Measurements from ENCODE around the gene CCDC73. TPM values are rescaled to one million over a fixed set of nuclear protein-coding genes. Genes with fewer than 3 reads are reported as not detected.
"Not testable (repeated sequence)": the region's sequence is repeated elsewhere in the genome, so short reads cannot be mapped to it uniquely, and the experiment has no call there.

CCDC73 gene
- total RNA-seq, 1 experiment from 2014 or later = not detected

- DNase-seq (ENCODE audit: low read depth, low spot score) = no peak
- in situ Hi-C loops (cut with HindIII; ENCODE audit: low pct_unique_long_range_greater_than_20kb, low sequenced_read_pairs) = no loop called here
Measured at GRCh38 chr11:32635819-32636218, 158.6 kb downstream of the CCDC73 start.

DNA sequence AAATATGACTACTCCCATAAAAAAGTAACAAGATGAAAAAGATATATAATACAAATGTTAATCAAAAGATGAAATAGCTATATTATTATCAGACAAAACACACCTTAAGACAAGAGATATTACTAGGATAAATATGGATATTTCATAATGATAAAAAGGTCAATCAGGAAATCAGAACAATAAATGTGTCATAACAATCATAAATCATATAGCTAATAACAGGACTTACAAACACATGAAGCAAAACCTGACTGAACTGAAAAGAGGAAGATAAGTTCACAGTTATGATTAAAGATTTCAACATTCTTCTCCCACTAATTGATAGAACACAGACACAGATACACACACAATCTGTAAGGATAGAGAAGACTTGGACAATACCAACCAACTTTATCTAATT lies 163.6 kb downstream of the CCDC73 start:
- DNase-seq (ENCODE audit: low read depth, low spot score) = no peak

DNA sequence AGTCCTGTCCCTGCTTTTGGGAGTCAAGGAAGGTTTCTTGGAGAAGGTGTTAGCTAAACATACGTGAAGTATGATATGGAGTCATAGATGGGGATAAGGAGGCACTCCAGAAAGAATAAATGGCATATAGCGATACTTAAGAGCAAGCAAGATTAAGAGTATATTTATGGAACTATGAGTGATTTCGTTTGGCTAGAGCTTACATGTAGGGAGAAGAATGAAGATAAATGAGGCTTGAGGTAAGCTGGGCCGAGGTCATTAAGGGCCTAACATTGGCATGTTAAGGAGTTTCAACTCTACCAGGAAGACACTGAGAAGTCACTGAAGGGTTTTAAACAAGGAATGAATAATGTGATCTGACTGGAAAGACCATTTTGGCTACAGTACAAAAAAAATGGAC lies 177.6 kb downstream of the CCDC73 start:
- in situ Hi-C loops (cut with HindIII; ENCODE audit: low pct_unique_long_range_greater_than_20kb, low sequenced_read_pairs) = no loop called here
- DNase-seq (ENCODE audit: low read depth, low spot score) = no peak

More for the DNA sequence above, 163.6 kb downstream of the CCDC73 start:
- in situ Hi-C loops (cut with HindIII; ENCODE audit: low pct_unique_long_range_greater_than_20kb, low sequenced_read_pairs) = no loop called here

GRCh38 chr11:32615422-32615821 lies 179.0 kb downstream of the CCDC73 start:
- in situ Hi-C loops (cut with HindIII; ENCODE audit: low pct_unique_long_range_greater_than_20kb, low sequenced_read_pairs) = no loop called here
- peak; percentile 32 for DNase-seq (ENCODE audit: low read depth, low spot score)

- in situ Hi-C loops (cut with HindIII; ENCODE audit: low pct_unique_long_range_greater_than_20kb, low sequenced_read_pairs) = no loop called here
- no peak for DNase-seq (ENCODE audit: low read depth, low spot score)
Measured at GRCh38 chr11:32613500-32614151, 180.8 kb downstream of the CCDC73 start.

GRCh38 chr11:32610797-32611352 lies 183.6 kb downstream of the CCDC73 start:
- in situ Hi-C loops (cut with HindIII; ENCODE audit: low pct_unique_long_range_greater_than_20kb, low sequenced_read_pairs) = no loop called here
- no peak for DNase-seq (ENCODE audit: low read depth, low spot score)

DNA sequence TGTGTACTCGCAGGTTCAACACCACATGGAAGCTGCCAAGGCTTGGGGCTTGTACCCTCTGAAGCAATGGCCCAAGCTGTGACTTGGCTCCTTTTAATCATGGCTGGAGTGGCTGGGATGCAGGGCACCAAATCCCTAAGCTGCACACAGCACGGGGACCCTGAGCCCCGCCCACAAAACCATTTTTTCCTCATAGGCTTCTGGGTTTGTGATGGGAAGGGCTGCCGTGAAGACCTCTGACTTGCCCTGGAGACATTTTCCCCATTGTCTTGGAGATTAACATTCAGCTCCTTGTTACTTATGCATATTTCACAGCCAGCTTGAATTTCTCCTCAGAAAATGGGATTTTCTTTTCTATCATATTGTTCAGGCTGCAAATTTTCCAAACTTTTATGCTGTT lies 185.6 kb downstream of the CCDC73 start:
- DNase-seq (ENCODE audit: low read depth, low spot score); in situ Hi-C loops (cut with HindIII; ENCODE audit: low pct_unique_long_range_greater_than_20kb, low sequenced_read_pairs): not testable (repeated sequence)

DNA sequence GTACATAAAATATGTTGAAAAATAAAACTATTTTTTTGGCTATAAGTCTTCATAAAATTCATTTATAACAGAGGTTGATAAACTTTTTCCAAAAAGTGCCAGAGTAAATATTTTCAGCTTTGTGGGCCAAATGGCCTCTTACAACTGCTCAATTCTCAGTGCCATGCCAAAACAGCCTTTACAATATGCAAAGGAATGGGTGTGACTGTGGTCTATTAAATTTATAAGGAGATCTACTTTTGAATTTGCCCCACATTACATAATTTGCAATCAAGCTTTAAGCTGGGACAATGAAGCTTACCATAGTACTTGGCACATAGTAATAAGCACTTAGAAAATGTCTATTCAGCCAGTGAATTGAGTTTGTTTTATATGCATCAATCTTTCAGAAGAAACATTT lies 188.2 kb downstream of the CCDC73 start:
- no peak for DNase-seq (ENCODE audit: low read depth, low spot score)
- in situ Hi-C loops (cut with HindIII; ENCODE audit: low pct_unique_long_range_greater_than_20kb, low sequenced_read_pairs) = no loop called here

- in situ Hi-C loops (cut with HindIII; ENCODE audit: low pct_unique_long_range_greater_than_20kb, low sequenced_read_pairs) = no loop called here
- DNase-seq (ENCODE audit: low read depth, low spot score) = no peak
Measured at GRCh38 chr11:32602657-32603415, 191.6 kb downstream of the CCDC73 start.

DNA sequence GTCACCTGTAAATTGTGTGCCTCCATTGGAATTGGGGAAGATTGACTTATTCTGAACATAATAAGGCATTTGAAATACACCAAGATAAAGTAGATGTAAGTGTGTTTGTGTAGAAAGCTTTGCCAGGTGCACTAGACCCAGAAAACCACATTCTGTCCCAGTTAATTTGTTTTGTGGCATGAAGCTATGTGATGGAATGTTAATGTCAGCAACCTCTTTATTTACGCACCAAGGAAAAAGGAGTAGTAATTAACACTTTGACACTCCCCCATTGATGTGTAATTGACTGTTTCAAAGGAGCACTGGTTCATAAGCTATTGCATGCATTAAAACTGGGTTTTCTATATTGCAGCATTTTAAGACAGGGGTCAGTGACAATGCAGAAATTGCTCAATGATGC lies 196.5 kb downstream of the CCDC73 start:
- no peak for DNase-seq (ENCODE audit: low read depth, low spot score)
- in situ Hi-C loops (cut with HindIII; ENCODE audit: low pct_unique_long_range_greater_than_20kb, low sequenced_read_pairs) = no loop called here

- DNase-seq (ENCODE audit: low read depth, low spot score); in situ Hi-C loops (cut with HindIII; ENCODE audit: low pct_unique_long_range_greater_than_20kb, low sequenced_read_pairs): not testable (repeated sequence)
Measured at GRCh38 chr11:32596114-32596513, 198.3 kb downstream of the CCDC73 start.

DNA sequence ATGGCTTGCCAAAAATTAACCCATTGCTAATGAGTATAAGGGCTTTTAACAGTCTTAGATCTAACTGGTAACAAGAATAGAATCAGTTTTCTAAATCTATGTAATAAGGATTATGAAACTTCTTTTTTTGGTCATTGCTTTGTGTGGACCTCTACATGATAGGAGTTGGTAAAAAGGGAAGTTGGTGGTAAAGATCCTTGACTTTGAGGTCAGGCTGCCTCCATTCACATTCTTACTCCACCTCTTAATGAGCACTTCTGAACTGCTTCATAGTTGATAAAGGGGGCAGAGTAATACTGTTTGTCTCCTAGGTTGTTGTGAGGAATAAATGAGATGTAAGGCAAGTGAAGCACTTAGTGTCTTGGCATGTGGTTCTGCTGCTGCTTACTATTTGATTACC lies 200.2 kb downstream of the CCDC73 start:
- DNase-seq (ENCODE audit: low read depth, low spot score) = no peak
- in situ Hi-C loops (cut with HindIII; ENCODE audit: low pct_unique_long_range_greater_than_20kb, low sequenced_read_pairs) = no loop called here

DNA sequence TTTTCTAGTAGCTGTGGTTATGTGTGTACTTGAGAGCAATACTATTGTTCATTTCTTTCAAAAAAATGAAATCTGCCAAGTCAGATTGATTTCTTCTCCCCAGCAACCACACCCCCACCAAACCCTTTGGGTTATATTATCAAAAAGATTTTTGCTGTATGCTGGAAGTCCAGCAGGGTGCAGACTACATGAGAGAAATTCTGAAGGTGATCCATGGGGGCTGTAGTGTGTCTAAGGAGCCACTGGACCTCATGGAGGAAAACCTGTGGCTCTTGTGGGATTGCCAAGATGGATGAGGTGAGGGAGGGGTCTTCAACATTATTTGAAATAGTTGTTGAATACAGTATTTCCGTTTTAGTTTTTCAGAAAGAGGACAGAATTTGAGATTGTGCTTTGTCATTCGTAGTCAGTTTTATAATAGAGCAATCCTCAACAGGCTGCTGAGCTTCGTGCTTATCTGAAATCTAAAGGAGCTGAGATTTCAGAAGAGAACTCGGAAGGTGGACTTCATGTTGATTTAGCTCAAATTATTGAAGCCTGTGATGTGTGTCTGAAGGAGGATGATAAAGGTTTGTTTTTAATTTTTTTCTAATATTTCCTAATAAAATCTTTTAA lies 207.8 kb downstream of the CCDC73 start:
- peak; percentile 72 for DNase-seq (ENCODE audit: low read depth, low spot score)

GRCh38 chr11:32584921-32585320 lies 209.5 kb downstream of the CCDC73 start:
- DNase-seq (ENCODE audit: low read depth, low spot score) = peak; percentile 4
- in situ Hi-C loops (cut with HindIII; ENCODE audit: low pct_unique_long_range_greater_than_20kb, low sequenced_read_pairs) = no loop called here

More for the DNA sequence above, 207.8 kb downstream of the CCDC73 start:
- in situ Hi-C loops (cut with HindIII; ENCODE audit: low pct_unique_long_range_greater_than_20kb, low sequenced_read_pairs) = no loop called here

DNA sequence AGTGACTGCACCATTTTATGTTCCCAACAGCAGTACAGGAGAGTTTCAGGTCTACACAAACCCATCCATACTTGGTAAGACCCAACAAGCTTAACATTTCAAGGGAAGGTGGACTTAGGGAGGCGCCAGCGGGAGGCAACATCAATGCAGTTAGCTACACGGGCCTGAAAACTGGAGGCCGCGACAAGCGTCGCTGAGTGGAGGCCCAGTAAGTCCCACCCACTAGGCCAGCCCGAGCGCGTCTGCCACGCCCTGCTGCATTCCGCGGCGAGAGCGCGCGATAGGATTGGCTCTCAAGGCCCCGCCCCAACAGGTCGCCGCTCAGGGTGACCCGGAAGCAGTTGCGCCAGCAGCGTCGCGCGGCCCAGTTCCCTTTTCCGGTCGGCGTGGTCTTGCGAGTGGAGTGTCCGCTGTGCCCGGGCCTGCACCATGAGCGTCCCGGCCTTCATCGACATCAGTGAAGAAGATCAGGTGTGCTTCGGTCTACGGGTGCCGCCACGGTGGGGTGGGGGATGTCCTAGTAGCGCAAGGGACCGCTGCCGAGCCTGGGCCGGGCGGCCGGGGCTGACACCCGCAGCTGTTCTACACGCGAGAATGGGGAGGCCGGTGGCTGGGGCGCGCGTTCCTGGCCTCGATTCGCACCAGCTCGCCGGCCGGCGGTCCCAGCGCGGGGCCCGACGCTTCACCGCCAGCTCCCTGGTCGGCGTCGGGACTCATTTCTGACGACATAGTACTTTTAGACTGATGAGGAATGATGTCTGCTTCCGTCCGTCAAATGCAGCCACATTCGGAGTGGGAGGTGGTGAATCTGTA lies 210.8 kb downstream of the CCDC73 start, which contains the start of gene EIF3M:
Gene EIF3M (plus strand): TSS at position 373 of the 813 bp plus-strand sequence. CDS start 57 bp downstream, at position 430.
- in situ Hi-C loops (cut with HindIII; ENCODE audit: low pct_unique_long_range_greater_than_20kb, low sequenced_read_pairs) = no loop called here

DNA sequence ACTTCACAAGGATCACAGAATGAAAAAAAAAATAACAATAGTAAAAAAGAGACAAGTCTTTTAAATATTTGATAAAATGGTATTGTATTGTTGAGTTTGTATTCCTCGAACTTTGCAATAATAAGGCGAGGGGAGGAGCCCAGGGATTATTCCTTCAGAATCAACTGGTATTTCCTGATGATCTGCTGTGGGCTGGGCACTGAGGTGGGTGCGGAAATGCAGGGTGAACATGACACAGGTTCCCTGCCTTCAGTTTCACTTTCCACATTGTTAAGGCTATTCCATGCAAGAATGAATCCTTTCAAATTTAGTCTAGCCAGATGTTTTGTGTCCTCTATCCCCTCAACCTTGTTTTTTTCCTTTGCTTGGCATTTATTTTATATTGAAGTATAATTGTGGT lies 212.9 kb downstream of the CCDC73 start:
- DNase-seq (ENCODE audit: low read depth, low spot score) = no peak
- in situ Hi-C loops (cut with HindIII; ENCODE audit: low pct_unique_long_range_greater_than_20kb, low sequenced_read_pairs) = no loop called here

More for the DNA sequence above, 210.8 kb downstream of the CCDC73 start, which contains the start of gene EIF3M:
- DNase-seq (ENCODE audit: low read depth, low spot score) = peak; percentile 93

GRCh38 chr11:32580967-32581366 lies 213.5 kb downstream of the CCDC73 start:
- DNase-seq (ENCODE audit: low read depth, low spot score) = no peak
- in situ Hi-C loops (cut with HindIII; ENCODE audit: low pct_unique_long_range_greater_than_20kb, low sequenced_read_pairs) = no loop called here
